Fibroblast of peridontal ligament (primary cell): ENCODE data around the gene CUEDC1.

Experiments
- DNase-seq: peaks from one replicate; pipeline ENCODE4 v3.0.0-alpha.2; 2010; ENCODE audit errors: extremely low read depth

Gene CUEDC1

GRCh38 chr17:57833179-57833939 lies 121.9 kb downstream of the CUEDC1 start:
- peak; percentile 83 for DNase-seq

DNA sequence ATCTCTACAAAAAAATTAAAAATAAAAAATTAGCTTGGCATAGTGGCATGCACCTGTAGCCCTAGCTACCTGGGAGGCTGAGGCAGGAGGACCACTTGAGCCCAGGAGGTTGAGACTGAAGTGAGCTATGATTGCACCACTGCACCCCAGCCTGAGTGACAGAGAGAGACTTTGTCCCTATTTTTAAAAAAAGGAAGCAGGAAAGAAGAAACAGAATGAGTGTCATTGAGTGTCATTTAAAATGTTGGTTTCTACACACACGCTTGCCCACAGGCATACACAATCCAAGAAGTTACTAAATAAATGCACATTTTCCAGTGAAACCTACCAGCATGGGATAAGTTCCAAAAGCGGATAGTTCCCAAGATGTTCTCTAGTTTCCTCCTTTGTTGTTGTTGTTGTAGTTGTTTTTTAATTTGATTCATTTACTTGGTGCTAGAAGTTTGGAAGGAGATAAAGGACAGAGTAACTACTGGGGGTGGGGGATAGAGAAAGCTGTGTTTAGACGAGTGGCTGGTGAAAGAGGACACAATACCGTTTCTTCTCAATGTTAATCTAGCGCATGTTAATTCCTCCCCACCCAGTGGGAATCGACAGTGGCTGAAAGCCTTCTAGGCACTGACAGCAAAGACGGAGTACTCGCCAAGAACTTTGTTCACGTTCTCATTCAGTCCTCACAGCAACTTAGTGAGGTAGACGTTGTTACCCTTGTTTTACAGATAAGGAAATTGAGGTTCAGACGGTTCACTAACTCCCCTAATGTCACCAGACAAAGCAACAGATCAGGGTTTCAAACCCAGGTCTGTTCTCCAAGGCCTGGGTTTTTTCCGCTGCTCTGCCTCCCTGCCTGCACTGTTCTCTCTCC lies 122.7 kb downstream of the CUEDC1 start:
- peak; percentile 16 for DNase-seq

DNA sequence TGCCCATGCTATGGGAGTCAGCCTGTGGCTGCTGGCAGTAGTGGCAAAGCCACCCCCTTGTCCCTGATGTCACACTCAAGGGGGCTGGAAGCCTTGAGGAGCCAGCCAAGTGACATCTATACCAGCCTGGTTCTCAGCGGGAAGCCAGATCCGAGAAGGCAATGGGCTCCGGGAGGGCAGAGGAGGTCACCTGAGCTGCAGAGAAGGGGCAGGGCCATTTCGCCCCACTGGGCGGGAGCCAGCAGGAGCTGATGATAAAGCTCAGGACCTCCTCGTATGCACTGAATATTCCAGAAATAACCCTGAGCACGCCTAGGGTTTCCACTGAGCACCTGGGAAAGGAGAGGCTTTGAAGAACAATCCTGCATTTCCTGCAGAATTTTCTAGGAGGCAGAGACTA lies 124.3 kb downstream of the CUEDC1 start:
- DNase-seq: no peak

- peak; percentile 49 for DNase-seq
These were observed 131.5 kb downstream of the CUEDC1 start for GRCh38 chr17:57823469-57824401.

GRCh38 chr17:57819867-57820266 lies 135.3 kb downstream of the CUEDC1 start:
- no peak for DNase-seq

DNA sequence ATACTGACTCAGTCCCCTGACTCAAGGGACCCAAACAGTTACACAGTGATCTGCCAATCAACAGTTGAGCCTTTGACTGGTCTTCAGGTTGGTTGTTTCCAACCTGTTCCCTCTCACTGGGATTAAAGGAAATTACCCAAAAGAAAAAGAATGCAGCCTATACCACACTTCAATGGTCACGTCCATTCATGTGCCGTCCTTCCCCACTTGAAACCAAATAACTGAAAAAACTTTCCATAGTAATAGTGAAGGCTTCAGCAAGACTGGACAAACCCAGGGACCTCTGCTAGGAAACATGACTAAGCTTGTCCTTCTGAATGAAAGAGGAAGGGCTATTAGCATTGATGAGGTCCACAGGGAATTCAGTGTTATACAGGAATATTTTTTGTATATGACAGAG lies 135.9 kb downstream of the CUEDC1 start:
- DNase-seq: no peak

GRCh38 chr17:57818066-57818465 lies 137.1 kb downstream of the CUEDC1 start:
- no peak for DNase-seq

DNA sequence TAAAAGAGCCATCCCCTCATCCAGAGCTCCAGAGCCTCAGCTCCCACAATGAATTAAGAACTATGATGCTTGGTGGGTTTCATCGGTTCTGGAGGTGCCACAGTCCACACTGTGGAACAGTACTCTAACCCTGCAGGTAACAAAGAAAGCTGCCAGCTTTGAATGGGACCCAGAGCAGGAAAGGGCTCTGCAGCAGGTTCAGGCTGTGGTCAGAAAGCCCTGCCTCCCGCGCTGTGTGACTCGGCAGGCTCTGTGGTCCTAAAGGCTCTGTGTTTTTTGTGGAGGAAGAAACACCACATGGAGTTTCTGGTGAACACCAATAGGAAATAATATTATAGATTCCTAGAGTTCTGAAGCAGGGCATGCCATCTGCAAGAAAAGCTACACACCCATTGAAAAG lies 137.9 kb downstream of the CUEDC1 start:
- DNase-seq: no peak

GRCh38 chr17:57814421-57814820 lies 140.8 kb downstream of the CUEDC1 start:
- no peak for DNase-seq

- no peak for DNase-seq
These were observed 143.5 kb downstream of the CUEDC1 start for GRCh38 chr17:57811638-57812280.
